ENCODE measurements around the gene CUX1.

DNA sequence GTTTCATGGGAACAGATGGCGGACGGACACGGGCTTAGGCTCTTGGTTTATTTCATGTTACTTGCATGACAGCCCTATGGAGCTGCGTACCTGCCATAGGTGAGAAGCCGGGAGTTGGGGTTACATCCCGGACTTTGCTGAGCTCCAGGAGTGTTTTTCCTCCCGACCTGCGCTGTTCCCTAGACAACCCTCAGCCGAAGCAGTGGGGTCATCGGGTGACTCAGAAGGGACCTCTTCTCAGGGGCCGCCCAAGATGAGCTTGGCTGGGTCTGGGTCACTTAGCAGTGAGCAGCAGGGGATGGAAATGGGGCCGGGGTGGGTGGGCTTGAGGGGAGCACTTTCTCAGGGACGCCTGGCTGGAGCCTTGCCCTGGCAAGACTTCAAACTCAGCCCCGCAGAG, 11.9 kb downstream of the CUX1 start:
- TF ChIP-seq CTCF (IDR thresholded peaks at IDR 0.05; ENCODE audit: low read depth, low read length, poor library complexity, severe bottlenecking) (no peak), EZH2phosphoT487 (IDR thresholded peaks at IDR 0.05; ENCODE audit: borderline replicate concordance, low read length) (no peak)
